HCT116 (cell line): ENCODE measurements around the gene MSH2. TPM values are rescaled to one million over a fixed set of nuclear protein-coding genes. Genes with fewer than 3 reads are reported as not detected.
"Not testable (repeated sequence)": the region's sequence is repeated elsewhere in the genome, so short reads cannot be mapped to it uniquely, and the experiment has no call there.

Source experiments
- ATAC-seq: fragments of 200-7000 bp; cut with Tn5 transposase; 2 replicates; pipeline ENCODE4 v1.9.1; 2020; ENCODE audit warnings: mild to moderate bottlenecking, moderate library complexity
- BruUV-seq: library from RNA; stranded (reverse); fragments of 400-500 nt; replicated peaks from 2 replicates; lab custom pipeline; 2021; lab: Mats Ljungman, UMichigan
- CTCF ChIA-PET: fragments of 300-600 bp; sonication (Branson Sonifier 250); formaldehyde crosslinking; loops from one replicate; lab custom pipeline; 2021; ENCODE audit warnings: antibody characterized with exemption; lab: Charles Lee
- POLR2A ChIA-PET: fragments of 300-600, 350-600 bp; sonication (Branson Sonifier 250); formaldehyde crosslinking; loops from one replicate; lab custom pipeline; 2021; ENCODE audit warnings: antibody characterized with exemption; lab: Charles Lee
- RAD21 ChIA-PET, 2 experiments: fragments of 300-600 bp; sonication (Branson Sonifier 250); formaldehyde crosslinking; loops; one replicate each; lab custom pipeline; 2023; ENCODE audit warnings: low total read pairs in 2 of 2; ENCODE audit not compliant: uncharacterized antibody in 2 of 2, unreplicated experiment in 2 of 2, low non-redundant PET in 1 of 2; lab: Charles Lee
- DNase-seq: peaks from one replicate; pipeline ENCODE4 v3.0.0-alpha.2; 2010; ENCODE audit warnings: low read depth, low spot score
- H2AFZ ChIP-seq: fragments of 200-600 bp; shearing (Covaris generic), sonication (generic); 2 replicates; pipeline ENCODE4 v1.6.1; 2017; ENCODE audit warnings: low read depth, mixed run types, mixed read lengths, antibody characterized with exemption, low read length; ENCODE audit not compliant: poor library complexity, severe bottlenecking
- H3K27ac ChIP-seq: 2 replicates; pipeline ENCODE4 v1.5.1; 2012; ENCODE audit warnings: low read depth, low read length
- H3K27me3 ChIP-seq: fragments of 200-600 bp; sonication (generic); 2 replicates; pipeline ENCODE4 v1.6.1; 2016; ENCODE audit warnings: mixed run types, low read length, mixed read lengths; ENCODE audit not compliant: insufficient read depth
- H3K36me3 ChIP-seq, 2 experiments: fragments of 200-500 bp in 1 of 2; fragments of 200-600 bp in 1 of 2; sonication (Bioruptor generic) in 1 of 2; sonication (generic) in 1 of 2; 2 replicates each; pipeline versions ENCODE4 v1.5.1 to v1.6.1; 2014 to 2016; ENCODE audit warnings: low read length in 2 of 2, inconsistent platforms in 1 of 2, mixed read lengths in 1 of 2, mixed run types in 1 of 2; ENCODE audit not compliant: insufficient read depth in 2 of 2, control insufficient read depth in 1 of 2
- H3K4me1 ChIP-seq, 2 experiments: fragments of 200-600 bp in 1 of 2; sonication (generic) in 1 of 2; 2 replicates each; pipeline versions ENCODE4 v1.5.1 to v1.6.1; 2012 to 2017; ENCODE audit warnings: low read length in 2 of 2, inconsistent platforms in 1 of 2, mild to moderate bottlenecking in 1 of 2, mixed read lengths in 1 of 2, mixed run types in 1 of 2, moderate library complexity in 1 of 2; ENCODE audit not compliant: insufficient read depth in 2 of 2, control insufficient read depth in 1 of 2
- H3K4me2 ChIP-seq: fragments of 200-600 bp; sonication (generic); 2 replicates; pipeline ENCODE4 v1.6.1; 2017; ENCODE audit warnings: mixed run types, low read length, mixed read lengths
- H3K4me3 ChIP-seq, 2 experiments: fragments of 200-600 bp in 1 of 2; sonication (generic) in 1 of 2; replicated peaks in 1 of 2; 2 replicates each; pipeline ENCODE4 v1.5.1; 2011 to 2016; ENCODE audit warnings: low read length in 2 of 2, control low read depth in 1 of 2, low read depth in 1 of 2, mild to moderate bottlenecking in 1 of 2, mixed read lengths in 1 of 2, mixed run types in 1 of 2
- H3K79me2 ChIP-seq: fragments of 200-600 bp; sonication (generic); 2 replicates; pipeline ENCODE4 v1.6.1; 2017; ENCODE audit warnings: mild to moderate bottlenecking, mixed run types, low read length, moderate library complexity, mixed read lengths; ENCODE audit not compliant: insufficient read depth
- H3K9ac ChIP-seq: fragments of 200-600 bp; sonication (generic); 2 replicates; pipeline ENCODE4 v1.6.1; 2016; ENCODE audit warnings: low read length, mixed read lengths
- H3K9me2 ChIP-seq: fragments of 200-600 bp; sonication (generic), shearing (Covaris generic); 2 replicates; pipeline ENCODE4 v1.6.1; 2017; ENCODE audit warnings: mixed run types, mild to moderate bottlenecking, moderate library complexity; ENCODE audit not compliant: insufficient read depth
- H3K9me3 ChIP-seq, 2 experiments: fragments of 200-500 bp in 1 of 2; fragments of 200-600 bp in 1 of 2; sonication (Bioruptor generic) in 1 of 2; sonication (generic) in 1 of 2; 2 replicates each; pipeline ENCODE4 v1.6.1; 2014 to 2017; ENCODE audit warnings: low read length in 2 of 2, mixed read lengths in 2 of 2, inconsistent platforms in 1 of 2, low read depth in 1 of 2, mild to moderate bottlenecking in 1 of 2, mixed run types in 1 of 2, moderate library complexity in 1 of 2; ENCODE audit not compliant: control insufficient read depth in 1 of 2, insufficient read depth in 1 of 2
- H4K20me1 ChIP-seq: fragments of 200-600 bp; sonication (generic), shearing (Covaris generic); 2 replicates; pipeline ENCODE4 v1.6.1; 2017; ENCODE audit warnings: mixed run types, mild to moderate bottlenecking, moderate library complexity; ENCODE audit not compliant: insufficient read depth
- CBX3 ChIP-seq: IDR thresholded peaks from 2 replicates; pipeline ENCODE4 v1.6.1; 2012; ENCODE audit warnings: low read depth
- CEBPB ChIP-seq: IDR thresholded peaks from 2 replicates; pipeline ENCODE4 v1.6.1; 2012; ENCODE audit warnings: low read depth
- EGR1 ChIP-seq: IDR thresholded peaks from 2 replicates; pipeline ENCODE4 v1.6.1; 2012; ENCODE audit warnings: low read depth
- POLR2A ChIP-seq: IDR thresholded peaks from 2 replicates; pipeline ENCODE4 v1.7.0; 2011; ENCODE audit warnings: borderline replicate concordance; ENCODE audit not compliant: insufficient read depth, insufficient read length; ENCODE audit errors: extremely low read depth
- REST ChIP-seq: IDR thresholded peaks from 2 replicates; pipeline ENCODE4 v1.6.1; 2012; ENCODE audit warnings: low read depth
- intact Hi-C: fragments of 100-400 bp; cut with micrococcal nuclease; formaldehyde crosslinking; loops from 2 replicates; pipeline ENCODE4 v1.10.0; 2022
- total RNA-seq: library from RNA; stranded (reverse); gene quantifications from one replicate; pipeline ENCODE4 v1.2.1, GENCODE V29; 2021; ENCODE audit not compliant: unreplicated experiment

MSH2 gene
- total RNA-seq, 1 experiment from 2014 or later, result 54.9 TPM

DNA sequence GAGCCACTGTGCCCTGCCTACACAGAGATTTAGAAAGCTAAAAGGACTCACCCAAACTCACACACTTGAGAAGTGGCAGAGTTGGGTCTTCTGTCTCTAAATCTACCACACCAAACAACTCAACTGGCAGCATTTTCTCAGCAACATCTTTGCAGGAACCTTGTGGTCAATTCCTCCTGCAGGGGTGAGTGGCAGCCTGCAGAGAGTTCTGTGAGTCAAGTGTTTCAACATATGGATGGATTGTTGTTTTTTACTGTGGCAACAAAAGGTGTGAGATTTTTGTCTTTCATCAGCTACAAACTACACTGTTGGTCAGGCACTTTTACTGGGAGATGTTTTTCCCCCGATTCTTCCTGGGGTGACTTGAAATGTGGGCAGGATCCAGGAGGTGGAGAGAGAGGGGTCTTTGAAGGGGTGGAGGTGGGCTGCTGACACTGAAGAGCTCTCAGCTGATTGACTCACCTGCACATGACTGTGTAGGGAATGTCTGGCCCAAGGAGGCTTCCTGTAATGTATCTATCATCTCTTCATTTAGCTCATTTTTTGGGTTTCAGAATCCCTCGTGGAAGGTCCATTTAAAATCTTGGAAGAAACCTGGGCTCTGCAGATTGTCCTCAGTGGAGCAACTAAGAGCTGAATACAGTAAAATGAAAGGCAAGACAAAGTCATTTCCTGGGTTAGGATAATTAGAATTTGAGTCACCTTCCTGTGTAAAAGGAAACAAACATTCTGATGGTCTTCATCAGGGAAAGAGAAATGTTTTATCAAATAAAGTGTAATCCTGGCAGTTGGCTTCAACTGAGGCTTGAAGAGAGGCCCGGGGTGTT is 98.6 kb downstream of the MSH2 start:
- Histone ChIP-seq H2AFZ (no peak overlapping the region), H3K4me3 (no peak overlapping the region), H3K27ac (no peak overlapping the region), H3K9me3 (peaks cover 12 to 15% of the 10 kb centered on the region in 2 experiments; a peak in 3 of 4 replicates), H4K20me1 (no peaks in the 10 kb centered on the region), H3K9me2 (no peaks in the 10 kb centered on the region), H3K36me3 (no peaks in the 10 kb centered on the region), H3K4me2 (no peak overlapping the region), H3K9ac (no peak overlapping the region), H3K4me1 (no peaks in the 10 kb centered on the region), H3K27me3 (no peaks in the 10 kb centered on the region), H3K79me2 (no peaks in the 10 kb centered on the region)
- intact Hi-C loops, result no loop called here
- ChIA-PET CTCF (no interaction called here), RAD21 (no interaction called here), POLR2A (no interaction called here)
- no peak for TF ChIP-seq EGR1
- no peak for TF ChIP-seq CEBPB
- no peak for TF ChIP-seq CBX3
- no peak for TF ChIP-seq POLR2A
- TF ChIP-seq REST, result no peak
- DNase-seq (no peak), ATAC-seq (no peak)
- no TSS peak for BruUV-seq

GRCh38 chr2:47502498-47502897 is 99.5 kb downstream of the MSH2 start:
- H3K27ac ChIP-seq, intact Hi-C loops, H3K79me2 ChIP-seq, H3K9ac ChIP-seq, H3K4me3 ChIP-seq, H2AFZ ChIP-seq, CTCF ChIA-PET, H3K4me2 ChIP-seq, H3K27me3 ChIP-seq, DNase-seq, ATAC-seq, H3K9me2 ChIP-seq, BruUV-seq, POLR2A ChIA-PET, H4K20me1 ChIP-seq, RAD21 ChIA-PET, H3K36me3 ChIP-seq, H3K4me1 ChIP-seq: not testable (repeated sequence)
- H3K9me3 ChIP-seq, result peaks cover 12 to 15% of the 10 kb centered on the region in 2 experiments; a peak in 3 of 4 replicates
